Neural cell (in vitro differentiated cells): Measurements from ENCODE around the gene GADD45A. TPM values are rescaled to one million over a fixed set of nuclear protein-coding genes. Genes with fewer than 3 reads are reported as not detected.

ENCODE experiments used
- H2AFZ ChIP-seq: fragments of 200-600, 300-800 bp; sonication (generic), shearing (Covaris generic); 2 replicates; pipeline ENCODE4 v1.6.0; 2014; ENCODE audit warnings: low read depth, mild to moderate bottlenecking, antibody characterized with exemption, low read length, moderate library complexity
- H3F3A ChIP-seq: fragments of 200-600 bp; shearing (Covaris generic); 2 replicates; pipeline ENCODE4 v1.6.1; 2016; ENCODE audit warnings: mild to moderate bottlenecking, moderate library complexity, mixed read lengths, antibody characterized with exemption, low read length; ENCODE audit not compliant: insufficient read depth, poor library complexity, severe bottlenecking
- H3K27ac ChIP-seq: fragments of 200-600, 300-800 bp; sonication (generic), shearing (Covaris generic); 2 replicates; pipeline ENCODE4 v1.5.1; 2014; ENCODE audit warnings: mild to moderate bottlenecking, low read length, moderate library complexity
- H3K27me3 ChIP-seq: fragments of 300-800, 200-600 bp; sonication (generic), shearing (Covaris generic); 2 replicates; pipeline ENCODE4 v1.6.0; 2014; ENCODE audit warnings: mild to moderate bottlenecking, low read depth, low read length, moderate library complexity; ENCODE audit not compliant: insufficient read depth
- H3K36me3 ChIP-seq: fragments of 300-800, 200-600 bp; sonication (generic), shearing (Covaris generic); 2 replicates; pipeline ENCODE4 v1.5.1; 2014; ENCODE audit warnings: mild to moderate bottlenecking, antibody characterized with exemption, low read length, moderate library complexity; ENCODE audit not compliant: insufficient read depth
- H3K4me2 ChIP-seq: fragments of 300-800, 200-600 bp; sonication (generic), shearing (Covaris generic); 2 replicates; pipeline ENCODE4 v1.6.0; 2014; ENCODE audit warnings: mild to moderate bottlenecking, low read length
- H3K4me3 ChIP-seq: fragments of 300-800, 200-600 bp; sonication (generic), shearing (Covaris generic); 2 replicates; pipeline ENCODE4 v1.5.1; 2014; ENCODE audit warnings: mild to moderate bottlenecking, low read length, moderate library complexity
- H3K79me2 ChIP-seq: fragments of 200-600 bp; shearing (Covaris generic); replicated peaks from 2 replicates; pipeline ENCODE4 v1.6.0; 2014; ENCODE audit warnings: mild to moderate bottlenecking, low read length, moderate library complexity; ENCODE audit not compliant: insufficient read depth
- H3K9ac ChIP-seq: fragments of 300-800, 200-600 bp; sonication (generic), shearing (Covaris generic); 2 replicates; pipeline ENCODE4 v1.6.1; 2016; ENCODE audit warnings: mild to moderate bottlenecking, low read length, mixed read lengths
- H3K9me2 ChIP-seq: fragments of 200-600 bp; shearing (Covaris generic); 2 replicates; pipeline ENCODE4 v1.6.1; 2016; ENCODE audit warnings: mild to moderate bottlenecking, low read length, mixed read lengths; ENCODE audit not compliant: insufficient read depth
- H3K9me3 ChIP-seq: fragments of 200-600, 300-800 bp; sonication (generic), shearing (Covaris generic); 2 replicates; pipeline ENCODE4 v1.6.1; 2016; ENCODE audit warnings: mild to moderate bottlenecking, mixed run types, low read length, moderate library complexity, mixed read lengths
- H4K20me1 ChIP-seq: fragments of 200-600 bp; shearing (Covaris generic); 2 replicates; pipeline ENCODE4 v1.6.1; 2016; ENCODE audit warnings: mild to moderate bottlenecking, mixed run types; ENCODE audit not compliant: insufficient read depth
- EP300 ChIP-seq: fragments of 450-650 bp; conservative IDR thresholded peaks from 2 replicates; pipeline ENCODE4 v1.6.1; 2014; ENCODE audit warnings: antibody characterized with exemption, mild to moderate bottlenecking, moderate library complexity; ENCODE audit not compliant: poor library complexity, severe bottlenecking
- EZH2 ChIP-seq: fragments of 200-600, 300-800 bp; shearing (Covaris generic), sonication (generic); IDR thresholded peaks from 2 replicates; pipeline ENCODE4 v1.6.1; 2014; ENCODE audit warnings: antibody characterized with exemption, low read length, borderline replicate concordance, mild to moderate bottlenecking; ENCODE audit not compliant: insufficient read depth, poor library complexity, severe bottlenecking
- MXI1 ChIP-seq: fragments of 450-650 bp; conservative IDR thresholded peaks from 2 replicates; pipeline ENCODE4 v1.6.1; 2014; ENCODE audit warnings: antibody characterized with exemption, mild to moderate bottlenecking; ENCODE audit not compliant: poor library complexity, severe bottlenecking
- POLR2AphosphoS5 ChIP-seq: IDR thresholded peaks from 2 replicates; pipeline ENCODE4 v1.6.1; 2012
- RAD21 ChIP-seq: fragments of 450-650 bp; conservative IDR thresholded peaks from 2 replicates; pipeline ENCODE4 v1.6.1; 2014; ENCODE audit warnings: antibody characterized with exemption, mild to moderate bottlenecking, moderate library complexity
- REST ChIP-seq: IDR thresholded peaks from 2 replicates; pipeline ENCODE4 v1.6.1; 2012; ENCODE audit warnings: borderline replicate concordance
- SMC3 ChIP-seq: fragments of 450-650 bp; conservative IDR thresholded peaks from 2 replicates; pipeline ENCODE4 v1.6.1; 2014; ENCODE audit warnings: antibody characterized with exemption, mild to moderate bottlenecking, moderate library complexity; ENCODE audit not compliant: poor library complexity
- TAF1 ChIP-seq: IDR thresholded peaks from 2 replicates; pipeline ENCODE4 v1.6.1; 2012; ENCODE audit warnings: low read depth
- polyA plus RNA-seq: library from polyadenylated mRNA; depleted of rRNA; stranded (reverse); fragments of >200 nt; gene quantifications from 2 replicates; pipeline ENCODE4 v1.2.3, GENCODE V29; 2014
- TF ChIP-seq, protein P1 (sequence below): fragments of 450-650 bp; IDR thresholded peaks from 2 replicates; pipeline ENCODE4 v1.5.1; 2014; ENCODE audit warnings: antibody characterized with exemption, mild to moderate bottlenecking, moderate library complexity; ENCODE audit not compliant: poor library complexity, severe bottlenecking

GADD45A gene
- polyA plus RNA-seq, 1 donor from 2014 or later, result 13.7 TPM

DNA sequence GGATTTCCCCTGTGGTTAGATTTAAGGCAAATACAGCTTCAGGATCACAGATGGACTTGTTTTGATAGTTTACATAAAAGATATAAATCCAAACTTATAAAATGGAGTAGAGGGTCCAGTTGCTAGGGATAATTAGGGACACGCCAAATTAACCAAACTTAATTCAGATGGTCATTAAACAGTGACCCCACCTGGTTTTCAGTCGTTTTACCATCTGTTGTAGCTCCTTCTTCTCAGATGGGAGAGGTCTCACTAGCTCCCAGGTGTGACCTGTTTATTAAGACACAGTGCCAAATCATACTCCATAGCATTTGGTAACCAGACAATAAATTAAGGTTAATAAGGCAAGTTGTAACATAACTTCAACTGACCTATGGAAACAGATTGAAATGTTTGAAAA is 8.1 kb upstream of the GADD45A start:
- Histone ChIP-seq H3K9ac (no peak overlapping the region), H3K9me3 (no peaks in the 10 kb centered on the region), H3F3A (no peaks in the 10 kb centered on the region), H3K4me3 (no peak overlapping the region), H3K27me3 (no peaks in the 10 kb centered on the region), H3K9me2 (no peaks in the 10 kb centered on the region), H3K79me2 (no peaks in the 10 kb centered on the region), H3K4me2 (no peak overlapping the region), H3K27ac (no peak overlapping the region), H3K36me3 (no peaks in the 10 kb centered on the region), H4K20me1 (no peaks in the 10 kb centered on the region), H2AFZ (no peak overlapping the region)
- TF ChIP-seq REST (no peak), MXI1 (no peak), RAD21 (no peak), SMC3 (no peak), EP300 (no peak), POLR2AphosphoS5 (no peak), TAF1 (no peak), EZH2 (no peak)
- TF ChIP-seq, protein P1, sequence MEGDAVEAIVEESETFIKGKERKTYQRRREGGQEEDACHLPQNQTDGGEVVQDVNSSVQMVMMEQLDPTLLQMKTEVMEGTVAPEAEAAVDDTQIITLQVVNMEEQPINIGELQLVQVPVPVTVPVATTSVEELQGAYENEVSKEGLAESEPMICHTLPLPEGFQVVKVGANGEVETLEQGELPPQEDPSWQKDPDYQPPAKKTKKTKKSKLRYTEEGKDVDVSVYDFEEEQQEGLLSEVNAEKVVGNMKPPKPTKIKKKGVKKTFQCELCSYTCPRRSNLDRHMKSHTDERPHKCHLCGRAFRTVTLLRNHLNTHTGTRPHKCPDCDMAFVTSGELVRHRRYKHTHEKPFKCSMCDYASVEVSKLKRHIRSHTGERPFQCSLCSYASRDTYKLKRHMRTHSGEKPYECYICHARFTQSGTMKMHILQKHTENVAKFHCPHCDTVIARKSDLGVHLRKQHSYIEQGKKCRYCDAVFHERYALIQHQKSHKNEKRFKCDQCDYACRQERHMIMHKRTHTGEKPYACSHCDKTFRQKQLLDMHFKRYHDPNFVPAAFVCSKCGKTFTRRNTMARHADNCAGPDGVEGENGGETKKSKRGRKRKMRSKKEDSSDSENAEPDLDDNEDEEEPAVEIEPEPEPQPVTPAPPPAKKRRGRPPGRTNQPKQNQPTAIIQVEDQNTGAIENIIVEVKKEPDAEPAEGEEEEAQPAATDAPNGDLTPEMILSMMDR, result no peak

DNA sequence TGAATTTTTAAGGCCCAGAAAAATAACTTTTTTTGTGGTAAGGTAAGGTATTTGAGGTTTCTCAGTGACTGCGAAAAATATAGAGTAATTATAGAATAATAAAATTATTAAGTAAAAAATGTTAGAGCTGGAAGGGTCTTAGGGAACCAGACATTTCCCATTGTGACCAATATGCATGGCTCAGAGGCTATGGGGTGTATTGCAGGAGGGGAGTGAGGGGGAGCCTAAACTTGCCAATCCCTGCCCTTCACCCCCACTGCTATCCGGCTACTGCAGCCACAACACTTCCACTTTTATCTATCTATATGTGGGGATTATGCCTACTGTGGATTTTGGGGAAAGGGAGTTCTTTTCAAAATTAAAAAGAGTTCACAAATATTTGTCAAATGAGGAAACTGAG is 7.6 kb upstream of the GADD45A start:
- H3K9me3 ChIP-seq, result no peaks in the 10 kb centered on the region
- no peaks in the 10 kb centered on the region for H3F3A ChIP-seq
- H3K9ac ChIP-seq, result no peak overlapping the region
- no peaks in the 10 kb centered on the region for H3K79me2 ChIP-seq
- H3K27me3 ChIP-seq, result no peaks in the 10 kb centered on the region
- H3K4me3 ChIP-seq, result no peak overlapping the region
- H3K4me2 ChIP-seq, result no peak overlapping the region
- H3K27ac ChIP-seq, result no peak overlapping the region
- TF ChIP-seq SMC3 (no peak), MXI1 (no peak), EP300 (no peak), REST (no peak), EZH2 (no peak), POLR2AphosphoS5 (no peak), TAF1 (no peak), RAD21 (no peak)
- TF ChIP-seq, protein P1, result no peak
- H3K36me3 ChIP-seq, result no peaks in the 10 kb centered on the region
- H2AFZ ChIP-seq, result no peak overlapping the region
- H4K20me1 ChIP-seq, result no peaks in the 10 kb centered on the region
- no peaks in the 10 kb centered on the region for H3K9me2 ChIP-seq
